SIG-M5 (cell line): ENCODE data around the gene PEX19.

Experiments used
- DNase-seq: peaks from one replicate; lab custom pipeline; 2025; lab: John Stamatoyannopoulos, UW

Gene PEX19

GRCh38 chr1:160237558-160237957, 47.4 kb downstream of the PEX19 start:
- DNase-seq = no peak

GRCh38 chr1:160236806-160237205, 48.1 kb downstream of the PEX19 start:
- no peak for DNase-seq

- no peak for DNase-seq
Measured at GRCh38 chr1:160232911-160233310, 52.0 kb downstream of the PEX19 start.

- no peak for DNase-seq
Measured at GRCh38 chr1:160228431-160228830, 56.5 kb downstream of the PEX19 start.

- no peak for DNase-seq
Measured at GRCh38 chr1:160227561-160227960, 57.4 kb downstream of the PEX19 start.

GRCh38 chr1:160227034-160227433, 57.9 kb downstream of the PEX19 start:
- DNase-seq = no peak
